Measurements from ENCODE around the gene ARL6IP4.

Gene ARL6IP4

DNA sequence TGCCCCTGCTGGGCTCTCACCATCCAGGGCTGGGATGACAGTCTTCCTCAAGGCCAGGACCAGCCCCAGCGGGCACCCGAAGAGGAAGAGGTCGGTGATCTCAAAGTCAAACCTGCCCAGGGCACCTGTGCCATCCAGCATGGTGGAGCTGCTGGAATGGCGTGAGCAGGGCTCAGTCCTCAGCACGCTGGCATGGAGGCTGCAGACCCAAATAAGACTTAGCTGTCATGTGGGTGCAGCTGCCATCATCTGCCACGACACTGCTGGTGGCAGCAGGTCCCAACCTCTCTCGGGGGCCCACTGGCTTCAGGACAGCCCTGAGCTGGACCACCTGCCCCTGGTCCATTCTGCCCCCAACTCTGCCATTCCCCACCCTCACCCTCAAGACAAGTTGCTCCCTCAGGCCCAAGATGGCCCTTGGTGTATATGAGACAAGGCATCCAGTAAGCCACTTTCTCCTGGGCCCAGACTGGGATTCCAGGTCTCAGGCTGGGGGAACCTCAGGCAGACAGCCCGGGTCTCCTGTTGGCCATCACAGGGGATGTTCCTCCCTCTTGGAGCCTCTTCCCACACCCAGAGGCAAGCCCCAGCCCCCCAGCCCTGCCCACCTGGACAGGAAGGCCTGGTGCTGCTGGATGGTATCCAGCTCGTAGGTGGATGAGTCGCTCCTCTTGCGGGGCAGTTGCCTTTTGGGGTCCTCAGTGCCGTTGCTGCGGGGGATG lies 14.5 kb downstream of the ARL6IP4 start:
- TF ChIP-seq, protein P1, sequence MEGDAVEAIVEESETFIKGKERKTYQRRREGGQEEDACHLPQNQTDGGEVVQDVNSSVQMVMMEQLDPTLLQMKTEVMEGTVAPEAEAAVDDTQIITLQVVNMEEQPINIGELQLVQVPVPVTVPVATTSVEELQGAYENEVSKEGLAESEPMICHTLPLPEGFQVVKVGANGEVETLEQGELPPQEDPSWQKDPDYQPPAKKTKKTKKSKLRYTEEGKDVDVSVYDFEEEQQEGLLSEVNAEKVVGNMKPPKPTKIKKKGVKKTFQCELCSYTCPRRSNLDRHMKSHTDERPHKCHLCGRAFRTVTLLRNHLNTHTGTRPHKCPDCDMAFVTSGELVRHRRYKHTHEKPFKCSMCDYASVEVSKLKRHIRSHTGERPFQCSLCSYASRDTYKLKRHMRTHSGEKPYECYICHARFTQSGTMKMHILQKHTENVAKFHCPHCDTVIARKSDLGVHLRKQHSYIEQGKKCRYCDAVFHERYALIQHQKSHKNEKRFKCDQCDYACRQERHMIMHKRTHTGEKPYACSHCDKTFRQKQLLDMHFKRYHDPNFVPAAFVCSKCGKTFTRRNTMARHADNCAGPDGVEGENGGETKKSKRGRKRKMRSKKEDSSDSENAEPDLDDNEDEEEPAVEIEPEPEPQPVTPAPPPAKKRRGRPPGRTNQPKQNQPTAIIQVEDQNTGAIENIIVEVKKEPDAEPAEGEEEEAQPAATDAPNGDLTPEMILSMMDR (IDR thresholded peaks at IDR 0.05; ENCODE audit: low read depth, low read length) = no peak
- TF ChIP-seq MYC (IDR thresholded peaks at IDR 0.05; ENCODE audit: low read depth, low read length) = no peak
- TF ChIP-seq, protein P2, sequence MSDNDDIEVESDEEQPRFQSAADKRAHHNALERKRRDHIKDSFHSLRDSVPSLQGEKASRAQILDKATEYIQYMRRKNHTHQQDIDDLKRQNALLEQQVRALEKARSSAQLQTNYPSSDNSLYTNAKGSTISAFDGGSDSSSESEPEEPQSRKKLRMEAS (IDR thresholded peaks at IDR 0.05; ENCODE audit: low read depth, low read length) = no peak

DNA sequence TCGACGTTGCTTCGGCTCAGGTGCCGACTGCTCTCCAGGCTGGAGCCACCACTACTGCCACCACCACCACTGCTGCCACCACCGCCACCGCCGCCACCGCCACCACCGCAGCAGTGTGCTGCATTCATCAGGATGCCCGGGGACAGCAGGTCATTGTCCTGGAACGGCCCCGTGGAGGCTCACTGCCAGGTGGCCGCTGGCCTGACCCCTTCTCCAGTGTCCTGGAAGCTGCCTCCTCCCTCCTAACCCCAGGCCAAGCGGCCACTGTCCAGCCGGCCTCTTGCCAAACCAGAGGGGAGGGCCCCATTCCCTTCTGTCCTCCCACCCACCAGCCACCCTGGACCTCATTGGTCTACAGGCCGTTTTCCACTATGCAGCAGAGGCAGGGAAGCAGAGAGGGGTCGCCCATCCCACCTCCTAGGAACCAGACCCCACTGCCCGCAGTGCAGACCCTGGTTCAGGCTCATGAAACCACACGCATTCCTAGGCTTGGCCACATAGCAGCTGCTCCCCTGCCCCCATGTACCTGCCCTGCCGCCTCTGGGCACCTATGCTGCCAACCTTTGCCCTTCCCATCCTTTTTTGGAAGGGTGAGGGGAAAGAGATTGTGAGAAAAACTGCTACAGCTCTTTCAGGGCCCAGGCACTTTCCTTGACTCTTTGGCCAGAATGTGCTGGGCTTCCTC lies 15.2 kb downstream of the ARL6IP4 start:
- TF ChIP-seq POLR2A (IDR thresholded peaks at IDR 0.05; ENCODE audit: extremely low read depth, insufficient read length) = no peak
- H3K4me3 ChIP-seq (ENCODE audit: low read depth, low read length) = no peak overlapping the region
- no peak for DNase-seq (ENCODE audit: low read depth)

More for the DNA sequence above, 14.5 kb downstream of the ARL6IP4 start:
- H3K4me3 ChIP-seq (ENCODE audit: low read depth, low read length) = no peak overlapping the region
- no peak for DNase-seq (ENCODE audit: low read depth)

DNA sequence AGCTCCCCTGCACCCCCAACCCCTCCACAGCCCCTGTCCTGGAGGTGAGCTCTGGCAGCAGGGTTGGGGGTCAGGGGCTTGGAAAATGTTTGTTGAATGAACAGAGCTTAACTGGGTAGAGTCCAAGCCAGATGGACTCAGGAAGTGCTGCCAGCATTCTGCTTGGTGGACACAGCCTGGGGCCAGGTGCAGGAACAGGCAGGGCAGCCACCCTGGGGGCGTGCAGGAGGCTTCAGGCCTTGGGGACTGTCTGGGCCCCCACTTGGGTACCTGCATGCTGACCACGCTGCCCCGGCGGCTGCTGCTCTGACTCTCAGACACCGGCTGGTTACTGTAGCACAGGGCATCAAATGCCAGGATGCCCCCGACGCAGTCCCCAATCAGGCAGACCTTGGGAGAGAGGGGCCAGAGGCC lies 15.7 kb downstream of the ARL6IP4 start:
- no peak for DNase-seq (ENCODE audit: low read depth)
- no peak overlapping the region for H3K4me3 ChIP-seq (ENCODE audit: low read depth, low read length)
- TF ChIP-seq, protein P1 (IDR thresholded peaks at IDR 0.05; ENCODE audit: low read depth, low read length) = no peak
- TF ChIP-seq, protein P2 (IDR thresholded peaks at IDR 0.05; ENCODE audit: low read depth, low read length) = no peak
- no peak for TF ChIP-seq MYC (IDR thresholded peaks at IDR 0.05; ENCODE audit: low read depth, low read length)
- TF ChIP-seq POLR2A (IDR thresholded peaks at IDR 0.05; ENCODE audit: extremely low read depth, insufficient read length) = no peak

DNA sequence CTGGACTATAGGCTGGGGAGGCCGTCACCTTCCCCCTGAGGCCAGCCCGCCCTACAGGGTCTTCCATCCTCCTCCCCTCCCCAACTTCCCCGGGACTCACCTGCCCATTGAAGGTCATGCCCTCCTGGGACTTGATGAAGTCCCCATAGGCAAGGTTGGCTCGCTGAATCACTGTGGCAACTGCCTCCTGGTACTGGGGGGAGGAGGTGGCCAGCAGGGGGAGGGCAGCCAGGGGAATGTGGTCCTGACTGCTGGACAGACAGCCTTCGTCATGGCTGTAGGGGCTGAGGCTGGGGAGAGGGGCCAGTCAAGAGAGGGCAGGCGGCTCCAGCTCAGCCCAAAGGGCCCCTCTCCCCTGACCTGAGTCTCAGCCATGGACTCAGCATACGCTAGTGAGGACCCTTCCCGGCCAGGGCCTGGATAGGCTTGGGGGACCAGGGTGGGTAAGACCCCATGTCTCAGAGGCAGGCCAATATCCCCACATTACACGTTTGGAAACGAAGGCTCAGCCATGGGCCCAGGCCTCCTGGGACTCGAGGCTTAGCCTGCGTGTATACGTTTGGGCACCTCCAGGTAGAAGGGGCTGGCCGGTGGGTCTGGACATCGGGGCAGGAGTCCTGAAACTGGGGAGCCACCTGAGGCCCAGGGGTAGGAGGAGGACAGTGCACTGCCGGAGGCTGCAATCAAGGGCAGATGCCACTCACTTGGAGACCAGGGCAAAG lies 16.3 kb downstream of the ARL6IP4 start:
- TF ChIP-seq, protein P2 (IDR thresholded peaks at IDR 0.05; ENCODE audit: low read depth, low read length) = no peak
- TF ChIP-seq MYC (IDR thresholded peaks at IDR 0.05; ENCODE audit: low read depth, low read length) = no peak
- TF ChIP-seq, protein P1 (IDR thresholded peaks at IDR 0.05; ENCODE audit: low read depth, low read length) = no peak
- DNase-seq (ENCODE audit: low read depth) = no peak

DNA sequence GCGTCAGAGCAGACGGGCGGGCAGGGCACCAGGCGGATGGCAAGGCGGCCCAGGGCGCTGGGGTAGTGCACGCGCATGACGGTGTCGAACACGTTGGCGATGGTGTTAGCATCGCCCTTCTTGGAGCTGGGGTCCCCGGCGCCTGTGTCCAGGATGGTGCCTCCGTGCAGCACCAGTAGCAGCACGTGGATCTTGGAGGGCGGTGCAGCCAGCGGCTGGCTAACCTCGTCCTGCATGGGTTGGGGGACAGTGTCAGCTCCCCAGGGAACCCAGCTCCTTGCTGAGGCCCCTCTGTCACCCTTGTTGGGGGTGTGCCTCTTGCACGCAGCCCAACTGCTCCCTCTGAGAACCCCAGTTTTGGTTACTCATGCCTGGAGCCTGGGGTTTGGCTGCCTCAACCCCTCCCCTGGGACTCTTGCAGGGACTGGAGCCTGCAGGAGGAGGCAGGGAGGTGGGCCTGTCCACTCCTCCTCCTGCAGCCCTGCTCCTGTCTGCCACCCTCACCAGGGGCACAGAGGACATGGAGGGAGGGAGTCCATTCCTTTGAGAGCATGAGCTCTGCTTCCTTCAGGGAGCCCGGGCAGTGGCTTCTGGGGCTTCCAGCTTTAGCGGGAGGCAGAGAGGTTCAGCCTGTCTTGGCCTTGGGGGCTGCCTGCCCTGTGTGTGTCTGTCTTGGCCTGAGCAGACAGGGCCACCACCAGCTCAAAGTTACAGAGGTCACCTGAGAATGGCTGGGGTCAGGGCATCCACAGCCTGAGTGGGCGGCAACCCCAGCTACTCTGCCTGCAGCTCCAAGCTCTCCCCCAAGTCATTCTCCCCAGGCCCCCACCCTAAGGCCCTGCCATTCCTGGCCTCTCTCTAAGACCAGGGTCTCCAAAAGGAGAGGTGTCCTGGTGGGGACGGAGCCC lies 17.1 kb downstream of the ARL6IP4 start:
- H3K4me3 ChIP-seq (ENCODE audit: low read depth, low read length) = no peak overlapping the region
- TF ChIP-seq MYC (IDR thresholded peaks at IDR 0.05; ENCODE audit: low read depth, low read length) (no peak), POLR2A (IDR thresholded peaks at IDR 0.05; ENCODE audit: extremely low read depth, insufficient read length) (no peak)
- TF ChIP-seq, protein P2 (IDR thresholded peaks at IDR 0.05; ENCODE audit: low read depth, low read length) = no peak
- TF ChIP-seq, protein P1 (IDR thresholded peaks at IDR 0.05; ENCODE audit: low read depth, low read length) = no peak
- peak; percentile 67 for DNase-seq (ENCODE audit: low read depth)

More for the DNA sequence above, 16.3 kb downstream of the ARL6IP4 start:
- H3K4me3 ChIP-seq (ENCODE audit: low read depth, low read length) = no peak overlapping the region

Measured in NB4 (cell line).